K562 (cell line): ENCODE data around the gene ECE2. TPM values are rescaled to one million over a fixed set of nuclear protein-coding genes. Genes with fewer than 3 reads are reported as not detected.

Experiments
- BRD4 ChIP-seq: fragments of 200-600 bp; sonication (generic); IDR thresholded peaks from 2 replicates; pipeline ENCODE4 v1.6.1; 2017; ENCODE audit warnings: inconsistent platforms
- BRD9 ChIP-seq: fragments of 450-650 bp; IDR thresholded peaks from 2 replicates; pipeline ENCODE4 v1.6.1; 2018; ENCODE audit warnings: low read depth; ENCODE audit not compliant: partially characterized antibody
- CHD2 ChIP-seq: IDR thresholded peaks from 2 replicates; pipeline ENCODE4 v1.6.1; 2011; ENCODE audit warnings: low read depth, low read length
- FOXA1 ChIP-seq: fragments of 450-650 bp; IDR thresholded peaks from 2 replicates; pipeline ENCODE4 v1.6.1; 2016; ENCODE audit warnings: mild to moderate bottlenecking, borderline replicate concordance
- HBP1 ChIP-seq: fragments of 450-650 bp; formaldehyde crosslinking; IDR thresholded peaks from 2 replicates; pipeline ENCODE4 v1.4.0; 2022; ENCODE audit warnings: missing genetic modification characterization
- HDAC2 ChIP-seq: fragments of 450-650 bp; IDR thresholded peaks from 2 replicates; pipeline ENCODE4 v1.6.1; 2016; ENCODE audit warnings: mild to moderate bottlenecking
- HMGN3 ChIP-seq: IDR thresholded peaks from 2 replicates; pipeline ENCODE4 v1.6.1; 2011; ENCODE audit warnings: borderline replicate concordance, low read depth, mild to moderate bottlenecking, mixed read lengths, low read length; ENCODE audit not compliant: insufficient read length; ENCODE audit errors: extremely low read depth
- KAT8 ChIP-seq: fragments of 450-650 bp; IDR thresholded peaks from 2 replicates; pipeline ENCODE4 v1.6.1; 2016; ENCODE audit warnings: low read depth, mild to moderate bottlenecking
- MBD2 ChIP-seq: sonication (generic); IDR thresholded peaks from 2 replicates; pipeline ENCODE4 v1.6.1; 2016; ENCODE audit warnings: low read depth, borderline replicate concordance
- NFYB ChIP-seq: IDR thresholded peaks from 2 replicates; pipeline ENCODE4 v1.6.1; 2011; ENCODE audit warnings: mild to moderate bottlenecking, moderate library complexity; ENCODE audit not compliant: insufficient read length; ENCODE audit errors: extremely low read depth
- SLC30A9 ChIP-seq: fragments of 250-450 bp; sonication (Bioruptor Pico); IDR thresholded peaks from 2 replicates; pipeline ENCODE4 v1.8.0; 2022; ENCODE audit warnings: mild to moderate bottlenecking, moderate library complexity
- SPI1 ChIP-seq: IDR thresholded peaks from 2 replicates; pipeline ENCODE4 v1.6.1; 2011; ENCODE audit warnings: low read depth, low read length, control low read depth, borderline replicate concordance
- WHSC1 ChIP-seq: IDR thresholded peaks from one replicate; pipeline ENCODE4 v1.6.1; 2012; ENCODE audit warnings: low read length, control low read depth, inconsistent platforms
- XRCC5 ChIP-seq: fragments of 200-400 bp; formaldehyde crosslinking; IDR thresholded peaks from 2 replicates; pipeline ENCODE4 v1.6.1; 2017; ENCODE audit warnings: low read depth, mild to moderate bottlenecking, low read length
- YY1 ChIP-seq, 3 experiments: IDR thresholded peaks; 2 replicates each; pipeline ENCODE4 v1.6.1; 2011; ENCODE audit warnings: low read length in 2 of 3, mild to moderate bottlenecking in 2 of 3, moderate library complexity in 2 of 3, borderline replicate concordance in 1 of 3, control low read depth in 1 of 3, low read depth in 1 of 3; ENCODE audit not compliant: insufficient read depth in 3 of 3, insufficient replicate concordance in 2 of 3, control insufficient read depth in 1 of 3, insufficient read length in 1 of 3; ENCODE audit errors: extremely low read depth in 1 of 3
- ZBTB49 ChIP-seq: sonication (generic); formaldehyde crosslinking; IDR thresholded peaks from 2 replicates; pipeline ENCODE4 v1.8.0; 2022; ENCODE audit warnings: missing genetic modification reagents, mild to moderate bottlenecking, borderline replicate concordance
- ZFP30 ChIP-seq: fragments of 250-450 bp; sonication (Bioruptor Pico); IDR thresholded peaks from 2 replicates; pipeline ENCODE4 v1.8.0; 2022; ENCODE audit warnings: moderate library complexity, mild to moderate bottlenecking, inconsistent platforms, borderline replicate concordance
- ZNF3 ChIP-seq: fragments of 250-450 bp; sonication (Bioruptor Pico); IDR thresholded peaks from 2 replicates; pipeline ENCODE4 v1.5.0; 2021; ENCODE audit warnings: mild to moderate bottlenecking, moderate library complexity
- ZNF436 ChIP-seq: fragments of 250-450, 450-650 bp; sonication (Bioruptor Pico); formaldehyde crosslinking; IDR thresholded peaks from 2 replicates; pipeline ENCODE4 v1.7.0; 2020; ENCODE audit warnings: mild to moderate bottlenecking
- polyA plus RNA-seq, 8 experiments: library from polyadenylated mRNA; depleted of rRNA in 4 of 8; stranded (reverse) in 5 of 8; unstranded in 3 of 8; fragments of >200 nt; fragmentation: Nextera tagmentation in 2 of 8; fragmentation: Illumina TruSeq in 1 of 8; extraction: Ambion mirVana in 2 of 8; extraction: Trizol in 1 of 8; gene quantifications; 2 replicates each; pipeline versions ENCODE4 v1.2.1 to v1.2.3, GENCODE V29; 2011 to 2014; ENCODE audit warnings: inconsistent platforms in 1 of 8, missing spikeins in 1 of 8
- total RNA-seq, 7 experiments: library from RNA; depleted of rRNA in 6 of 7; stranded (reverse); fragments of >200 nt in 6 of 7; fragmentation: Illumina TruSeq in 2 of 7; extraction: Trizol in 2 of 7; gene quantifications; 2 replicates each; pipeline versions ENCODE4 v1.2.1 to v1.2.3, GENCODE V29; 2011 to 2021; ENCODE audit warnings: low replicate concordance in 1 of 7
- TF ChIP-seq, protein P1 (sequence below): sonication (generic); formaldehyde crosslinking; IDR thresholded peaks from 2 replicates; pipeline ENCODE4 v1.8.1; 2022; ENCODE audit warnings: missing genetic modification reagents
- TF ChIP-seq, protein P2 (sequence below): fragments of 450-650 bp; formaldehyde crosslinking; conservative IDR thresholded peaks from 2 replicates; pipeline ENCODE4 v1.4.0; 2022; ENCODE audit warnings: mild to moderate bottlenecking, missing genetic modification characterization

ECE2 gene
- total and polyA plus RNA-seq, 9 of the 15 experiments (the other 6 are each of a cell fraction or from before 2014, with no cell fraction given), result not detected

DNA sequence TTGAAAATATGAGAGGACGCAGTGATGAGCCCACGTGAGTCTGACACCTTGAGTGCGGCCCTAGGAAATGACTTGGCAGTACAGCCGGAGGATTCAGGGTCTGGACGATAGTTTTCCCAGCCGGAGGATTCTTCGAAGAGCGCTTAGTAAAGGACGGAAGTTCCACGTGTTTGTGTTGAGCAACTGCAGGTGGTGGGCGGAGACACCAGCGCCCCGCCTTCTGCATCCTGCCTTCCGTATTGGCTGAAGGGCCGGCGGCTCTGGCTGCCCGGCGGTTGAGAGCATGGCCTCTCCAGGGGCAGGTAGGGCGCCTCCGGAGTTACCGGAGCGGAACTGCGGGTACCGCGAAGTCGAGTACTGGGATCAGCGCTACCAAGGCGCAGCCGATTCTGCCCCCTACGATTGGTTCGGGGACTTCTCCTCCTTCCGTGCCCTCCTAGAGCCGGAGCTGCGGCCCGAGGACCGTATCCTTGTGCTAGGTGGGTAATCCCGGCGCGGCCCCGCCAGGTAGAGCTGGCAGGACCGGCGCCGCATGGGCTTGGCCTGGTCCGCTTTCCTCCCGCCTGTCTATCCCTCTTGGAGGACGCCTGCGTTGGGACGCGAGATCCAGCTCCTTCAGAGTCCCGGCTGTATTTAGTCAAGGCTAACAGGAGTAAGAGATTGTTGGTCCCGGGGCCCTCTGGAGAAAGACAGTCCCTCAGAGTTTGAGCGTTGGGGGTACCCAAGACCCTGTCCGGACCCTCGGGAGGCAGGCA, 26.2 kb upstream of the ECE2 start, which contains the start of gene EEF1AKMT4 (continued):
- TF ChIP-seq ZFP30 (CRISPR knock-in tag), result no peak
- TF ChIP-seq MBD2, result peak; percentile 36; the same call in 1 of the 2 replicates
- TF ChIP-seq, protein P1, sequence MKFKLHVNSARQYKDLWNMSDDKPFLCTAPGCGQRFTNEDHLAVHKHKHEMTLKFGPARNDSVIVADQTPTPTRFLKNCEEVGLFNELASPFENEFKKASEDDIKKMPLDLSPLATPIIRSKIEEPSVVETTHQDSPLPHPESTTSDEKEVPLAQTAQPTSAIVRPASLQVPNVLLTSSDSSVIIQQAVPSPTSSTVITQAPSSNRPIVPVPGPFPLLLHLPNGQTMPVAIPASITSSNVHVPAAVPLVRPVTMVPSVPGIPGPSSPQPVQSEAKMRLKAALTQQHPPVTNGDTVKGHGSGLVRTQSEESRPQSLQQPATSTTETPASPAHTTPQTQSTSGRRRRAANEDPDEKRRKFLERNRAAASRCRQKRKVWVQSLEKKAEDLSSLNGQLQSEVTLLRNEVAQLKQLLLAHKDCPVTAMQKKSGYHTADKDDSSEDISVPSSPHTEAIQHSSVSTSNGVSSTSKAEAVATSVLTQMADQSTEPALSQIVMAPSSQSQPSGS (CRISPR knock-in tag), result no peak
- TF ChIP-seq HBP1 (CRISPR knock-in tag), result no peak
- TF ChIP-seq SLC30A9 (CRISPR knock-in tag), result no peak
- TF ChIP-seq KAT8, result no peak
- no peak for TF ChIP-seq ZNF3 (CRISPR knock-in tag)
- TF ChIP-seq BRD9, result no peak
- peak; percentile 37; the same call in 1 of the 2 replicates for TF ChIP-seq HDAC2
- peak; percentile 85; the same call in 1 of the 2 replicates for TF ChIP-seq XRCC5
- TF ChIP-seq, protein P2, sequence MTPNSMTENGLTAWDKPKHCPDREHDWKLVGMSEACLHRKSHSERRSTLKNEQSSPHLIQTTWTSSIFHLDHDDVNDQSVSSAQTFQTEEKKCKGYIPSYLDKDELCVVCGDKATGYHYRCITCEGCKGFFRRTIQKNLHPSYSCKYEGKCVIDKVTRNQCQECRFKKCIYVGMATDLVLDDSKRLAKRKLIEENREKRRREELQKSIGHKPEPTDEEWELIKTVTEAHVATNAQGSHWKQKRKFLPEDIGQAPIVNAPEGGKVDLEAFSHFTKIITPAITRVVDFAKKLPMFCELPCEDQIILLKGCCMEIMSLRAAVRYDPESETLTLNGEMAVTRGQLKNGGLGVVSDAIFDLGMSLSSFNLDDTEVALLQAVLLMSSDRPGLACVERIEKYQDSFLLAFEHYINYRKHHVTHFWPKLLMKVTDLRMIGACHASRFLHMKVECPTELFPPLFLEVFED, result no peak
- no peak for TF ChIP-seq WHSC1
- no peak for TF ChIP-seq ZNF436
- TF ChIP-seq HMGN3, result peak; percentile 33
- TF ChIP-seq NFYB, result peak; percentile 19
- TF ChIP-seq FOXA1, result no peak
- no peak for TF ChIP-seq ZBTB49 (CRISPR knock-in tag)
- TF ChIP-seq BRD4, result no peak
- peak; percentile 75 for TF ChIP-seq SPI1
- peak; percentile 38; the same call in 1 of the 2 replicates for TF ChIP-seq CHD2
- TF ChIP-seq YY1 (IDR thresholded peaks at IDR 0.05; ENCODE audit: borderline replicate concordance in 1 of 3, control insufficient read depth in 1 of 3, extremely low read depth in 1 of 3, insufficient read depth in 3 of 3, insufficient read length in 1 of 3, insufficient replicate concordance in 2 of 3, low read depth in 1 of 3, low read length in 2 of 3), result peak in 2 of 3 experiments; percentile 80 to 88
